ENCODE data around the gene EIF4G2.

The EIF4G2 gene

GRCh38 chr11:10792385-10793068, 16.2 kb downstream of the EIF4G2 start:
- Histone ChIP-seq H3K27ac (ENCODE audit: low read depth, low read length) (no peak overlapping the region), H3K27me3 (ENCODE audit: control insufficient read depth, insufficient read depth, low read length) (peaks cover 5% of the 10 kb centered on the region; the same call in 1 of the 2 replicates), H3K4me3 (ENCODE audit: low read depth, low read length) (no peak overlapping the region), H3K9me3 (ENCODE audit: control insufficient read depth, insufficient read depth, low read length) (no peaks in the 10 kb centered on the region), H3K36me3 (ENCODE audit: control insufficient read depth, insufficient read depth, low read length) (peaks cover 17% of the 10 kb centered on the region), H3K9ac (ENCODE audit: low read depth, low read length) (no peak overlapping the region), H3K4me1 (ENCODE audit: control insufficient read depth, insufficient read depth, low read length) (no peaks in the 10 kb centered on the region)

- no peak overlapping the region for H3K27ac ChIP-seq (ENCODE audit: low read depth, low read length)
- H3K4me1 ChIP-seq (ENCODE audit: control insufficient read depth, insufficient read depth, low read length) = 0 out of 2 replicates have a peak, but pooled peaks cover 6% of the 10 kb centered on the region
- H3K36me3 ChIP-seq (ENCODE audit: control insufficient read depth, insufficient read depth, low read length) = no peaks in the 10 kb centered on the region
- no peaks in the 10 kb centered on the region for H3K9me3 ChIP-seq (ENCODE audit: control insufficient read depth, insufficient read depth, low read length)
- H3K9ac ChIP-seq (ENCODE audit: low read depth, low read length) = no peak overlapping the region
- no peak overlapping the region for H3K4me3 ChIP-seq (ENCODE audit: low read depth, low read length)
- H3K27me3 ChIP-seq (ENCODE audit: control insufficient read depth, insufficient read depth, low read length) = no peaks in the 10 kb centered on the region
Observed at GRCh38 chr11:10786451-10786850, 22.3 kb downstream of the EIF4G2 start.

DNA sequence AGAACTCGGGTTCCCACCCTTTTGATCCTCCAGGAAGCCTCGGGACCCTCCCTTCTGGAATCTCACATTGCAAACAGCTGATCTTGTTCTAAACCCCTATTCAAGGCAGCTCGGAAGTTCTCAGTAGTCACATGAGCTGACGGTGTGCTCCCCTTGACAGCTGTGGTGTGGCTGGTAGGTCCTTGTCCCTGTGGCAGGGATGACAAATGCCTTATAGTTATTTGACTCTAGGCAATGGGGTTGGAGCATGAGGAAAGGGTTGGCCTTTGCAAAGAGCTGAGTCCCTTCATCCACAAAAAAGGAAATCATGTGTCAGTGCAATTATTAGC, 23.6 kb downstream of the EIF4G2 start:
- Histone ChIP-seq H3K9me3 (ENCODE audit: control insufficient read depth, insufficient read depth, low read length) (no peaks in the 10 kb centered on the region), H3K4me3 (ENCODE audit: low read depth, low read length) (no peak overlapping the region), H3K4me1 (ENCODE audit: control insufficient read depth, insufficient read depth, low read length) (0 out of 2 replicates have a peak, but pooled peaks cover 6% of the 10 kb centered on the region), H3K27ac (ENCODE audit: low read depth, low read length) (peak overlapping the region; percentile 45), H3K9ac (ENCODE audit: low read depth, low read length) (no peak overlapping the region), H3K27me3 (ENCODE audit: control insufficient read depth, insufficient read depth, low read length) (no peaks in the 10 kb centered on the region), H3K36me3 (ENCODE audit: control insufficient read depth, insufficient read depth, low read length) (no peaks in the 10 kb centered on the region)

GRCh38 chr11:10784232-10785145, 24.2 kb downstream of the EIF4G2 start:
- peak overlapping the region; percentile 45 for H3K27ac ChIP-seq (ENCODE audit: low read depth, low read length)

GRCh38 chr11:10780040-10780439, 28.7 kb downstream of the EIF4G2 start:
- no peaks in the 10 kb centered on the region for H3K27me3 ChIP-seq (ENCODE audit: control insufficient read depth, insufficient read depth, low read length)
- H3K9me3 ChIP-seq (ENCODE audit: control insufficient read depth, insufficient read depth, low read length) = no peaks in the 10 kb centered on the region
- H3K9ac ChIP-seq (ENCODE audit: low read depth, low read length) = no peak overlapping the region
- H3K4me3 ChIP-seq (ENCODE audit: low read depth, low read length) = no peak overlapping the region
- H3K36me3 ChIP-seq (ENCODE audit: control insufficient read depth, insufficient read depth, low read length) = peaks cover 49% of the 10 kb centered on the region
- 0 out of 2 replicates have a peak, but pooled peaks cover 6% of the 10 kb centered on the region for H3K4me1 ChIP-seq (ENCODE audit: control insufficient read depth, insufficient read depth, low read length)
- no peak overlapping the region for H3K27ac ChIP-seq (ENCODE audit: low read depth, low read length)

More at GRCh38 chr11:10784232-10785145, 24.2 kb downstream of the EIF4G2 start:
- H3K4me1 ChIP-seq (ENCODE audit: control insufficient read depth, insufficient read depth, low read length) = 0 out of 2 replicates have a peak, but pooled peaks cover 6% of the 10 kb centered on the region
- H3K36me3 ChIP-seq (ENCODE audit: control insufficient read depth, insufficient read depth, low read length) = peaks cover 5% of the 10 kb centered on the region; the same call in 1 of the 2 replicates
- H3K9me3 ChIP-seq (ENCODE audit: control insufficient read depth, insufficient read depth, low read length) = no peaks in the 10 kb centered on the region
- H3K27me3 ChIP-seq (ENCODE audit: control insufficient read depth, insufficient read depth, low read length) = no peaks in the 10 kb centered on the region
- no peak overlapping the region for H3K4me3 ChIP-seq (ENCODE audit: low read depth, low read length)
- no peak overlapping the region for H3K9ac ChIP-seq (ENCODE audit: low read depth, low read length)

DNA sequence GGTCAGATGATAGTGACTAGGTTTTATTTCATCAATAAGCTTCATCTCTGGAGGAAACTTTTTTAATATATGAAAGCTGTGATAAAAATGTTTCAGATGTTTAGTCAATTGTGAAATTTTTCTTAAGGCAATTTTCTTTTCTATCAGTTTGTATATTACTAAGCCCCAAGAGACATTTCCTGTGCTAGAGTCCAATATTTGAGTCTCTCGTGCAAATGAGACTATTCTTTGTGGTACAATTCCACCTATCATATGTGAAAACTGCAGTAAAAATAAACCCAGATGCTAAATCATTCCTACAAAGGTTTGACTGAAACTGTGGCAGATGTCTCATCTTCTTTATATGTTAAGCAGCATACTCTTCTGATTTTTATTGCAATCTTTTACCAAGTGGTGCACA, 29.6 kb downstream of the EIF4G2 start:
- Histone ChIP-seq H3K27ac (ENCODE audit: low read depth, low read length) (no peak overlapping the region), H3K4me3 (ENCODE audit: low read depth, low read length) (no peak overlapping the region), H3K9me3 (ENCODE audit: control insufficient read depth, insufficient read depth, low read length) (no peaks in the 10 kb centered on the region), H3K36me3 (ENCODE audit: control insufficient read depth, insufficient read depth, low read length) (peaks cover 58% of the 10 kb centered on the region), H3K9ac (ENCODE audit: low read depth, low read length) (no peak overlapping the region), H3K4me1 (ENCODE audit: control insufficient read depth, insufficient read depth, low read length) (no peaks in the 10 kb centered on the region), H3K27me3 (ENCODE audit: control insufficient read depth, insufficient read depth, low read length) (no peaks in the 10 kb centered on the region)

DNA sequence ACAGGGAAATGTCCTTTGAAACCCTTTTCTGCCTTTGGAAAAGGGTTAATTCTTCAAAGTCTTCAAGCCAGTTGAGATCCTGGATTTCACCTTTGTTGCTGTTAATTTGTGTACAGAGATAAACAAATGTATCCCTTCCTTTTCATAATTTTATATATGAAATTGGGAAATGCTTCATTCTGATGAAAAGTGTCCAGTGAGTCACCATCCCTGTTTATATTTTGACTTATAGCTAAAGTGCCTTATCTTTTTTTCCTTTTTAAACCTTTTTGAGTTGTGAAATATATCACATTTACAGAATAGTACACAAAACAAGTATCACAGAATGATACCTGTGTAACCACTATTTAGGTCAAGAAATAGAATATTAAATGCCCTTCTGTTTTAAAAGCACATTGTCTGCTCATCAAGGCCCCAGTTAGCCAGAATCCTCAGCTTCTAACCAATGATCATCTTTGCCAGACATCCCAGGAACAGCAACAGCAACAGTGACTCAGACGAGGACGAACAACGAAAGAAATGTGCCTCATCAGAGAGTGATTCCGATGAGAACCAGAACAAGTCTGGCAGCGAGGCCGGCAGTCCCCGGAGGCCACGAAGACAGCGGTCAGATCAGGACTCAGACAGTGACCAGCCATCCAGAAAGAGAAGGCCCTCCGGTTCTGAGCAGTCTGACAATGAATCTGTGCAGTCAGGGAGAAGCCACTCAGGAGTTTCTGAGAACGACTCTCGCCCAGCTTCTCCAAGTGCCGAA, 30.3 kb downstream of the EIF4G2 start:
- H3K9me3 ChIP-seq (ENCODE audit: control insufficient read depth, insufficient read depth, low read length) = no peaks in the 10 kb centered on the region
- peaks cover 65% of the 10 kb centered on the region for H3K36me3 ChIP-seq (ENCODE audit: control insufficient read depth, insufficient read depth, low read length)
- no peak overlapping the region for H3K27ac ChIP-seq (ENCODE audit: low read depth, low read length)
- no peaks in the 10 kb centered on the region for H3K4me1 ChIP-seq (ENCODE audit: control insufficient read depth, insufficient read depth, low read length)
- H3K4me3 ChIP-seq (ENCODE audit: low read depth, low read length) = no peak overlapping the region
- no peaks in the 10 kb centered on the region for H3K27me3 ChIP-seq (ENCODE audit: control insufficient read depth, insufficient read depth, low read length)
- no peak overlapping the region for H3K9ac ChIP-seq (ENCODE audit: low read depth, low read length)

DNA sequence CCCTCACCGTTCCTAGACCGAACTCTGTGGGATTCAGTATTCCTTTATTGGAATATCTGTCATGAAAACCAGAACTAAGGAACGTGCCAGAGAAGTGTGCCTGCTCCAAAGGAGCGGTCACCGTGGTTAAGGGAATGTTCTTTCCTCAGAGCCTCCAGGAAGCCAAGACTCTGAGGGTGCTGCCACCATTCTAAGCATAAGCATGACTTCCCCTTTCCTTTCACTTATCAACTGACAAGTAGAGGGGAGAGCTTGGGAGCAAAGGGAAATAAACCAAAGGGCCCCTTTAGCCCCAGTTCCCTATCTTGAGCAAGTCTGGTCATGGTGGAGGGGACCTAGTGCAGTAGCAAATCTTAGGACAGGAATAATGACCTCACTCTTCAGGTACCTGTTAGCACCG, 30.9 kb downstream of the EIF4G2 start:
- Histone ChIP-seq H3K36me3 (ENCODE audit: control insufficient read depth, insufficient read depth, low read length) (peaks cover 71% of the 10 kb centered on the region), H3K4me3 (ENCODE audit: low read depth, low read length) (no peak overlapping the region), H3K27ac (ENCODE audit: low read depth, low read length) (no peak overlapping the region), H3K9ac (ENCODE audit: low read depth, low read length) (no peak overlapping the region), H3K27me3 (ENCODE audit: control insufficient read depth, insufficient read depth, low read length) (no peaks in the 10 kb centered on the region), H3K9me3 (ENCODE audit: control insufficient read depth, insufficient read depth, low read length) (no peaks in the 10 kb centered on the region), H3K4me1 (ENCODE audit: control insufficient read depth, insufficient read depth, low read length) (no peaks in the 10 kb centered on the region)

- no peaks in the 10 kb centered on the region for H3K27me3 ChIP-seq (ENCODE audit: control insufficient read depth, insufficient read depth, low read length)
- no peak overlapping the region for H3K9ac ChIP-seq (ENCODE audit: low read depth, low read length)
- no peak overlapping the region for H3K27ac ChIP-seq (ENCODE audit: low read depth, low read length)
- peaks cover 75% of the 10 kb centered on the region for H3K36me3 ChIP-seq (ENCODE audit: control insufficient read depth, insufficient read depth, low read length)
- no peak overlapping the region for H3K4me3 ChIP-seq (ENCODE audit: low read depth, low read length)
- no peaks in the 10 kb centered on the region for H3K9me3 ChIP-seq (ENCODE audit: control insufficient read depth, insufficient read depth, low read length)
- no peaks in the 10 kb centered on the region for H3K4me1 ChIP-seq (ENCODE audit: control insufficient read depth, insufficient read depth, low read length)
Observed at GRCh38 chr11:10777393-10777793, 31.3 kb downstream of the EIF4G2 start.

DNA sequence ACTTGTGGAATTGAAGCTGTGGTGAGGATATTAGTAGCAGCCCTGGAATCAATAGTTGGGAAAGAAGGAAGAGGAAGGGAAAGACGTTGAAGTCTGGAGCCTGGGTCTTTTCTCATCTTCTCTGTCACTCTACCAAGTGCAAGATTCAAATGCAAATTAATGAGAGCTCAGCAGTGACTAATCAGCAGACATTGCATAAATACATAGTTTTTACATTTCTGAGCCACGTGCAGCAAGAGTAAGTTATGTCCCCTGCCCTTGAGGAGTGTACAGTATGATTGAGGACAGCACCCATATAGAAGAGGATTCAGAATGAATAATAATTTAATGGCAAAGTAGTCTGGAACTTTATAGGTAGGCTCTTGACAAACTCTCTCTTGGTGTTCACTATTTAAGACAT, 33.9 kb downstream of the EIF4G2 start:
- H3K4me3 ChIP-seq (ENCODE audit: low read depth, low read length) = no peak overlapping the region
- H3K36me3 ChIP-seq (ENCODE audit: control insufficient read depth, insufficient read depth, low read length) = peaks cover 99% of the 10 kb centered on the region
- H3K27ac ChIP-seq (ENCODE audit: low read depth, low read length) = no peak overlapping the region
- no peaks in the 10 kb centered on the region for H3K9me3 ChIP-seq (ENCODE audit: control insufficient read depth, insufficient read depth, low read length)
- H3K9ac ChIP-seq (ENCODE audit: low read depth, low read length) = no peak overlapping the region
- no peaks in the 10 kb centered on the region for H3K27me3 ChIP-seq (ENCODE audit: control insufficient read depth, insufficient read depth, low read length)
- no peaks in the 10 kb centered on the region for H3K4me1 ChIP-seq (ENCODE audit: control insufficient read depth, insufficient read depth, low read length)

Measured in HUES48 (cell line).